Measurements from ENCODE around the gene TM2D3. TPM values are rescaled to one million over a fixed set of nuclear protein-coding genes. Genes with fewer than 3 reads are reported as not detected.
A peak's percentile ranks its signal among the peaks of the same experiment; 100 is the strongest.

Gene TM2D3, protein sequence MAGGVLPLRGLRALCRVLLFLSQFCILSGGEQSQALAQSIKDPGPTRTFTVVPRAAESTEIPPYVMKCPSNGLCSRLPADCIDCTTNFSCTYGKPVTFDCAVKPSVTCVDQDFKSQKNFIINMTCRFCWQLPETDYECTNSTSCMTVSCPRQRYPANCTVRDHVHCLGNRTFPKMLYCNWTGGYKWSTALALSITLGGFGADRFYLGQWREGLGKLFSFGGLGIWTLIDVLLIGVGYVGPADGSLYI
- 10 to 100 TPM; 32.5 to 90.4 (median 49.4) TPM for polyA plus RNA-seq (ENCODE audit: low read depth in 6 of 6)

DNA sequence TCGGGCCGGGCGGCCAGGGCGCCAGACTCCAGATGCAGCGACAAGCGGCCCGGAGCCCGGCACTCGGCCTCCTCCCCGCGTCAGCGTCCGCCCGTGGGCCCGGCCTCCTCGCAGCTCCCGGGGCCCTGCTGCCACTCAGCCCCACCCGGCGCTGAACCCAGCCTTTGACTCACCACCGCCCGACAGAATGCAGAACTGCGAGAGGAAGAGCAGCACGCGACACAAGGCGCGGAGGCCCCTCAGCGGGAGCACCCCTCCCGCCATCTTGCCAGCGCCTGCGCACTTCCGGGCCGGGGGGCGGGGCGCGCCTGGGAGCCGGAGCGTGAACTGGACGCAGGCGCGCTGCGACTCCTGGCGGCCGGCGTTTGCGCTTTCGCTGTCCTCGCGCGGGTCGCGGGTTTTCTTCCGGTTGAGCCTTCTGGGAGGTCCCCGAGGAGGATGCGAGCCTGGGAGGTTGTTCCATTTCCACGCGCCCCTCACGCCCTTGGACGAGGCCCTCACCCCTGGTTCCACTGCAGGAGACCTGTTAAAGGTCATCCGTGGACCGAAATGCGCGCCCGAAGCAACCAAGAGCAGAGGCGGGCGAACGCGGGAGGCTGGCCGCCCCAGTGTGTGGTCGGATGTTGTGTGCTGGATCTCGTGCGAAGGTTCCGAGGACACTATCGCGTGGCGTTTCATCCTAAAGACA is at the start of gene TM2D3:
TM2D3 (minus strand) TSS at position 284 of the 688 bp plus-strand sequence; CDS start at position 264, 20 bp downstream.
- H3K4me3 Mint-ChIP-seq = peak within 1 kb of the TSS; percentile 87 to 95 (median 94)
- H3K36me3 Mint-ChIP-seq = no peaks in the 10 kb centered on the region
- peak; percentile 91 to 93 for ATAC-seq (ENCODE audit: low read depth in 2 of 2)
- peak; percentile 98 for DNase-seq
- H3K9me3 Mint-ChIP-seq = no peaks in the 10 kb centered on the region
- peaks cover 13 to 31% (median 14%) of the 10 kb centered on the region in 3 donors for H3K4me1 Mint-ChIP-seq
- H3K27me3 Mint-ChIP-seq = no peaks in the 10 kb centered on the region
- H3K27ac Mint-ChIP-seq = peak within 1 kb of the TSS; percentile 91 to 99 (median 98)

DNA sequence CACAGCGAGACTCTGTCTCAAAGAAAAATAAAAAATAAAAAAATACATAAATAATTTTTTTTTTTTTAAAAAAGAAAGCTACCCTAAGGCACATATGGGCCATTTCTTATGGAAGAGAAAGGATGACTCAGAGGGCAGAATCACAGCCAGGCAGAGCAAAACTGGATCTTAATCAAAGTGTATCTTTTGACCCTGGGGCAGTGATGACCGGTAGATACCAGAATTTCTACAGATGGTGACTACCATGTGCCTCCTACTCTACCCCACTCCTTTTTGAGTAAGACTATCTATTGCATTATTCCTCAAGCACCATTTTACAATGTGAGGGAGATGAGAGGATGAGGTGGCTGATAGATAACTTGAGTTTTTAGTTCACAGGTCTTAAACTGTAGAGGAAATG is 46.1 kb upstream of the TM2D3 start:
- Mint-ChIP-seq H3K9me3 (peaks cover 0 to under 1% (median 0%) of the 10 kb centered on the region in 7 donors), H3K27me3 (no peaks in the 10 kb centered on the region), H3K36me3 (peaks cover 32 to 35% of the 10 kb centered on the region in 2 donors), H3K4me1 (peaks cover 37 to 48% (median 45%) of the 10 kb centered on the region in 3 donors), H3K4me3 (no peak overlapping the region), H3K27ac (no peak overlapping the region)
- ATAC-seq (ENCODE audit: low read depth in 2 of 2) (no peak), DNase-seq (no peak)

DNA sequence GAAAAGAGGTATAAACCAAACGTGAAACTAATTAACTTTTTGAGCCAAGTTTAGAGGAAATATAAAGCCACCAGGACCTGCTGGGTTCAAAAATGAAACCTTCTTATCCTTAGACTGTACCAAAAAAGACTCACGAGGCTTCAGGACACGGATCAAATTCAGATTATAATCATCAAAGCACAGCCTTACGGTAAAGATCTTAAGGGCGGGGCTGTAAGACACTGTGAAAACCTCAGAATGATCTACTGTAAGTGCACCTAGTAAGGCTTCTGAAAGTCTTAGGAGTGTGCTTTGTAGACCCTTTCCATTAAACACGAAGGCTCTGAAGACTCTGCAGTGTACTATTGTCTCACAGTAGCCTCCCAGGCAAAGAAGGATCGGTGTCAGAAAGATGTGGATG is 45.3 kb upstream of the TM2D3 start:
- no peak for ATAC-seq (ENCODE audit: low read depth in 2 of 2)
- Mint-ChIP-seq H3K4me1 (peaks cover 40 to 50% (median 44%) of the 10 kb centered on the region in 3 donors), H3K36me3 (peaks cover 38 to 44% of the 10 kb centered on the region in 2 donors), H3K9me3 (peaks cover 0 to 5% (median 0%) of the 10 kb centered on the region in 7 donors), H3K27me3 (no peaks in the 10 kb centered on the region), H3K4me3 (no peak overlapping the region), H3K27ac (peak overlapping the region in 1 of 6 donors; percentile 76)
- DNase-seq = no peak

DNA sequence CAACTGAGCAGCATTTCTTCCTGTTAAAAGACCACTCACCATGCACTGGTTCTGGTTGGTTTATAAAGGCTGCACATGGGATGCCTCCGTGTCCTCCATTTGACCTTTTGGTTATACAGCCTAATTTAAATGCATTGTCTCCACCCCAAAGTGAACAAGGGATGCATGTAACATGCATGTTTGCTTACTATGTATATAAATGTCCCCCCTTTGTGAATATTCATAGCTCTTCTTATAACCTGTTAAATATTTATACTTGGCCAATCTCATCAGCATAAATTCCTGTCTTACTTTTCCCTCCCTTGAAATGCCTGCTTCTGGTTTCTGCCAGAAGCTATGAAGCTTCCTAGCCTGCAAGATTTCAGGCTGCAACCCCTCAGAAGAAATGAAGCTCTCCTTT is 44.6 kb upstream of the TM2D3 start:
- Mint-ChIP-seq H3K4me1 (peaks cover 34 to 43% (median 38%) of the 10 kb centered on the region in 3 donors), H3K27ac (peak overlapping the region in 2 of 6 donors; percentile 29 to 49), H3K27me3 (no peaks in the 10 kb centered on the region), H3K9me3 (peaks cover 0 to 5% (median 0%) of the 10 kb centered on the region in 7 donors), H3K4me3 (peak overlapping the region in 2 of 8 donors; percentile 3 to 25), H3K36me3 (peaks cover 39 to 50% of the 10 kb centered on the region in 2 donors)
- no peak for ATAC-seq (ENCODE audit: low read depth in 2 of 2)
- DNase-seq = no peak

DNA sequence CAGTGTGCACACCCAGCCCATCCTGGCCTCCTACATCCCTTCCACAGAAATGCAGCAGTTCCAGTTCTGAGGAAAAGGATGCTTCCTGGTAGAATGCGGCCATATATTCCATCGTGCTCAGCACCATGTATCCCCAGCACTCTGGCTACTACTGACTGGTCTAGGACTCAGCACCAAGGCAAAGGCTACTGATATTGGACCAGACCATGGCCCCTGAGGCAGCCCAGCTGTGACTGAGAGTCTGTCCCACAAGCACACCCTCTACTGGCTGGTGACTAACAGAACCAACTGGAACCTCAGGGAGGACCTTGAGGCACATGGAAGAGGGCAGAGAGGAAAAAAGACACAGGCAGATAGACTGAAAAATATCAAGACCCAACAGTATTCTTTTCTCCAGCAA is 42.1 kb upstream of the TM2D3 start:
- DNase-seq = no peak
- peak overlapping the region in 1 of 8 donors; percentile 77 for H3K4me3 Mint-ChIP-seq
- peaks cover 30 to 46% of the 10 kb centered on the region in 2 donors for H3K36me3 Mint-ChIP-seq
- no peak for ATAC-seq (ENCODE audit: low read depth in 2 of 2)
- H3K27me3 Mint-ChIP-seq = no peaks in the 10 kb centered on the region
- H3K9me3 Mint-ChIP-seq = peaks cover 0 to 5% (median 0%) of the 10 kb centered on the region in 7 donors
- peaks cover 23 to 32% (median 23%) of the 10 kb centered on the region in 3 donors for H3K4me1 Mint-ChIP-seq
- peak overlapping the region in 2 of 6 donors; percentile 61 to 82 for H3K27ac Mint-ChIP-seq

DNA sequence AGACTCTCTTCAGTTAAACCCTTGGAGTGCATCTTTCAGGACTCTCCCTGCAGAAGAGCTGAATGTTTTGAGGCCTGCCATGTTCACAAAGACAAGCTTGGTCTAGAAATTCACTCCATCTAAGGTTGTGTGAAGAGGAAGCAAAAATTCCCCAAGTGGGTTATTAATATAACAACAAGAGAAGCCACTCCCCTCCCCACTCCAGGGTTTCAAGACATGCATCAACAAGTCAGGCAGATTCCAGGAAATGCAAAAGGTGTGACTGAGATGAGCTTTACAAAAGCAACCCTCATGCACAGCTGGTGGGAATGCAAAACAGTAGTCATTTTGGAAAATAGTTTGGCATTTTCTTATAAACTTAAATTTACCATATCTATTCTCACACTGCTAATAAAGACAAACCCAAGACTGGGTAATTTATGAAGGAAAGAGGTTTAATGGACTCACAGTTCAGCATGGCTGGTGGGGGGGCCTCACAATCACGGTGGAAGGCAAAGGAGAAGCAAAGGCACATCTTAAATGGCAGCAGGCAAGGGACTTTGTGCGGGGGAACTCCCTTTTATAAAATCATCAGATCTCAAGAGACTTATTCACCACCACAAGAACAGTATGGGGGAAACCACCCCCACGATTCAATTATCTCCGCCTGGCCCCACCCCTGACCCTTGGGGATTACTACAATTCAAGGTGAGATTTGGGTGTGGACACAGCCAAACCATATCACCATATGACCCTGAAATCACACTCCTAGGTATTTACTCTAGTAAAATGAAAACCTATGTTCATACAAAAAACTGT is 40.8 kb upstream of the TM2D3 start:
- no peaks in the 10 kb centered on the region for H3K27me3 Mint-ChIP-seq
- ATAC-seq (ENCODE audit: low read depth in 2 of 2) = no peak
- H3K4me3 Mint-ChIP-seq = peak overlapping the region in 1 of 8 donors; percentile 49
- H3K9me3 Mint-ChIP-seq = peaks cover 0 to 5% (median 0%) of the 10 kb centered on the region in 7 donors
- peaks cover 23 to 32% (median 23%) of the 10 kb centered on the region in 3 donors for H3K4me1 Mint-ChIP-seq
- peak overlapping the region in 2 of 6 donors; percentile 88 to 89 for H3K27ac Mint-ChIP-seq
- DNase-seq = peak; percentile 2
- peaks cover 36 to 48% of the 10 kb centered on the region in 2 donors for H3K36me3 Mint-ChIP-seq

DNA sequence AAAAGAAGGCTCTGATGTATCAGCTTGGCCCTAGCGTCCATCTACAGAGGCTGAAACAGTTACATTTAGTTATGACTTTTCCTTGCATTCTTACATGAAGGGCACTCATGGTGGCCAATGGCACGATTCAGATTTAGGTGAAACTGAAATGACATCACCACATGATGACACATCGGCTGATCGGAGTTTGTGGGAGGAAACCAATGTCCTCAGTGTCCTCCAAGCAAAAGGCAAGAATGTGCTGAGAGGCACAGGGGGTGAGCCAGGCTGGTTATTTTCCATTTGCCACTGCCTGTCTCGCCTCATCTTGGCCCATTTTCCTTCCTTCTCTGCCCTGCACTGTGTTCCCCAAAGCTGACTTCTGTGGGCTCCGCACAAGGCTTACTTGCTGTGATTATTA is 37.7 kb upstream of the TM2D3 start:
- ATAC-seq (ENCODE audit: low read depth in 2 of 2) (no peak), DNase-seq (no peak)
- Mint-ChIP-seq H3K36me3 (peaks cover 27 to 39% of the 10 kb centered on the region in 2 donors), H3K4me3 (no peak overlapping the region), H3K27ac (no peak overlapping the region), H3K4me1 (peaks cover 11 to 17% (median 13%) of the 10 kb centered on the region in 3 donors), H3K9me3 (peaks cover 0 to 5% (median 0%) of the 10 kb centered on the region in 7 donors), H3K27me3 (no peaks in the 10 kb centered on the region)

DNA sequence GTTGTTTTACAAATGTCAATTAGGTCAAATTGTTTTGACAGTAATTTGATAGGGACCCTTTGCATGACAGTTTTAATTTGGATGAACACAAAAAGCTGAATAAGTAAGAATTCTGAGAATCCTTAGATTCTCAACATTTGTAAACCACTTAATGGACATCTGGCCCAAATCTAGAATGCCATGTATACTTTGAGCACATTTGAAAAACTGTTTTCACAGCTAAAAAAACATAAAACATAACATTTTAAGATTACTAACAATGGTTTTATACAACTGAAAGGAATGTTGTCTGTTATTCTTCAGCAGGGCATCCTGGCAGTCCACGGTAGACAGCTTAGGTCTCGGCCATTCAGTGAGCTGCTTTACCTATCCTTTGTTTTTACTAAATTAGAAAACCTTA is 34.5 kb upstream of the TM2D3 start:
- Mint-ChIP-seq H3K4me3 (no peak overlapping the region), H3K27me3 (no peaks in the 10 kb centered on the region), H3K4me1 (no peaks in the 10 kb centered on the region), H3K36me3 (peaks cover 21 to 39% of the 10 kb centered on the region in 2 donors), H3K27ac (no peak overlapping the region), H3K9me3 (no peaks in the 10 kb centered on the region)
- ATAC-seq (ENCODE audit: low read depth in 2 of 2) (no peak), DNase-seq (no peak)

DNA sequence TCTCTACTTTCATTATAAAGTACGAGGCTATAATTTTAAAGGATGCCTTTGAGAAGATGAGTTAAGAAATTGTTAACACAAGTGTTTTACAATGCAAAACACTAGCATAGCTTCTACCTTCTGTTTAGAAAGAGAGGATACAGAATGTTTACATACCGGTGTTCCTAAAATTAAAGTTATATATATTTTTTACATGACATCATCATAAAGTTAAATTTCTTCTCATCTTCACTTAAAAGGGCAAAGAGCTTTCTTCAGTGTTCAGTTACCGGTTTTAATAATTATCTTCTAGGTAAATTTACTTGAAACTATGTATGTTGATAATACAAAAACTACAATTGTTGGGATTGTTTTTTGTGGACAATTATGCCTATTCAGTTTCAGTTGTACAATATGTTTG is 32.7 kb upstream of the TM2D3 start:
- no peak overlapping the region for H3K4me3 Mint-ChIP-seq
- no peak for ATAC-seq (ENCODE audit: low read depth in 2 of 2)
- no peak for DNase-seq
- no peaks in the 10 kb centered on the region for H3K27me3 Mint-ChIP-seq
- H3K9me3 Mint-ChIP-seq = no peaks in the 10 kb centered on the region
- H3K27ac Mint-ChIP-seq = no peak overlapping the region
- peaks cover 19 to 47% of the 10 kb centered on the region in 2 donors for H3K36me3 Mint-ChIP-seq
- H3K4me1 Mint-ChIP-seq = no peaks in the 10 kb centered on the region

DNA sequence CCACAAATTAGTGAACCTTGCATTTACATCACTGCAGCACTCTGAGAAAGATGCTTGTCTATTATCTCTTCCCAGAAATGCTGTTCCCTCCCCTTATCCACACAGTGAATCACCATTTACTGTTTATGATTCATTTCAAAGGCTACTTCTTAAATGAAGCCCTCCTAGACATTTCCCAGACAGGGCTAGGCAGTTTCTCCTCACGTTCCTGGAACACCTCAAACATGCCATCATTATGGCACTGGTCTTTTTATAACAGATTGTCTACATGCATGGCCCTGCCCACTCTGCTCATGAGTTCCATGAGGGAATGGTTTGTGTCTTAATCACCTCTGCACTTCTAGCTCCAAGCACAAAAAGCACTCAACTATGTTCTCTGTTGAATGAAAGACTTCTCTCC is 32.2 kb upstream of the TM2D3 start:
- Mint-ChIP-seq H3K9me3 (no peaks in the 10 kb centered on the region), H3K27ac (peak overlapping the region in 1 of 6 donors; percentile 62), H3K27me3 (no peaks in the 10 kb centered on the region), H3K36me3 (peaks cover 17 to 49% of the 10 kb centered on the region in 2 donors), H3K4me1 (no peaks in the 10 kb centered on the region), H3K4me3 (no peak overlapping the region)
- ATAC-seq (ENCODE audit: low read depth in 2 of 2) = no peak
- DNase-seq = no peak

DNA sequence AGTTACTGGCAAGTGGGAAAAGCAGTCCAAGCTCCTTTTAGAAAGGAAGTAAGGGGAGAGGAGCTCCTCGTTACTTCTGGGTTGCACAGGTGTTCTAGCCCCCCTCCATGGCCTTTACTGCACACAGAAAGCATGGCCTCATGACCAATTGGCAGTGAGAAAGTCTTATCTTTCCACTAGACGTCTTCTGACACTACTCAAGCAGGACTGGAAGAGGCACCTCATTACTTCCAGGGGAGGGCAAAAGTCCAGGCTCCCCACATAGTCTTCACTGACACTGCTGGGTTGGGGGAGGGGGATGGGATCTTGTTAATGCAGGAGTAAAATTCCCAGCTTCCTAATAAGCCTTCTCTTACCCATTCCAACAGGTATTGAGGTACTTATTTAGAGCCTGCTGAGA is 27.6 kb upstream of the TM2D3 start:
- ATAC-seq (ENCODE audit: low read depth in 2 of 2) = no peak
- DNase-seq = no peak
- Mint-ChIP-seq H3K4me3 (no peak overlapping the region), H3K27me3 (no peaks in the 10 kb centered on the region), H3K4me1 (peaks cover 0 to 5% (median 0%) of the 10 kb centered on the region in 3 donors), H3K36me3 (peaks cover 29 to 59% of the 10 kb centered on the region in 2 donors), H3K27ac (no peak overlapping the region), H3K9me3 (no peaks in the 10 kb centered on the region)

DNA sequence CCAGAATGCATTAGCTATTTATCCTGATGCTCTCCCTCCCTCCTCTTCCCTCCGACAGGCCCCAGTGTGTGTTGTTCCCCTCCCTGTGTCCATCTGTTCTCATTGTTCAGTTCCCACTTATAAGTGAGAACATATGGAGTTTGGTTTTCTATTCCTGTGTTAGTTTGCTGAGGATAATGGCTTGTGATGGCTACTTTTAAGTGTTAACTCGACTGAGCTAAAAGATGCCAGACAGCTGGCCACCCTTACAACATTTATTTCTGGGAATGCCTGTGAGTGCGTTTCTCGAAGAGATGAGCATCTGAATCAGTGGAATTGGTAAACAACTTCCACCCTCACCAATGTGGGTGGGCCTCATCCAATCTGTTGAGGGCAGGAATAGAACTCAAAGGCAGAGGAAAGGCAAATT is 24.7 kb upstream of the TM2D3 start:
- H3K9me3 Mint-ChIP-seq = no peaks in the 10 kb centered on the region
- no peak overlapping the region for H3K4me3 Mint-ChIP-seq
- ATAC-seq (ENCODE audit: low read depth in 2 of 2) = no peak
- DNase-seq = no peak
- H3K27ac Mint-ChIP-seq = peak overlapping the region in 1 of 6 donors; percentile 34
- peaks cover 0 to 5% (median 0%) of the 10 kb centered on the region in 3 donors for H3K4me1 Mint-ChIP-seq
- peaks cover 35 to 57% of the 10 kb centered on the region in 2 donors for H3K36me3 Mint-ChIP-seq
- H3K27me3 Mint-ChIP-seq = no peaks in the 10 kb centered on the region
